GF-D8 (cell line): ENCODE measurements around the gene OLFML2A.
"Not testable (repeated sequence)": the region's sequence is repeated elsewhere in the genome, so short reads cannot be mapped to it uniquely, and the experiment has no call there.

Experiments used
- DNase-seq: peaks from one replicate; lab custom pipeline; 2025; lab: John Stamatoyannopoulos, UW

OLFML2A gene

GRCh38 chr9:124828489-124829333 is 51.8 kb downstream of the OLFML2A start:
- DNase-seq, result no peak

GRCh38 chr9:124829334-124829669 is 52.4 kb downstream of the OLFML2A start:
- DNase-seq, result no peak

GRCh38 chr9:124830593-124830992 is 53.7 kb downstream of the OLFML2A start:
- DNase-seq, result no peak

- DNase-seq, result peak; percentile 38
Measured at GRCh38 chr9:124831642-124832364, 54.9 kb downstream of the OLFML2A start.

GRCh38 chr9:124834591-124834990 is 57.7 kb downstream of the OLFML2A start:
- DNase-seq, result no peak

- DNase-seq, result no peak
Measured at GRCh38 chr9:124835026-124835557, 58.2 kb downstream of the OLFML2A start.

GRCh38 chr9:124838132-124838531 is 61.2 kb downstream of the OLFML2A start:
- DNase-seq, result not testable (repeated sequence)

- not testable (repeated sequence) for DNase-seq
Measured at GRCh38 chr9:124838567-124839275, 61.8 kb downstream of the OLFML2A start.

DNA sequence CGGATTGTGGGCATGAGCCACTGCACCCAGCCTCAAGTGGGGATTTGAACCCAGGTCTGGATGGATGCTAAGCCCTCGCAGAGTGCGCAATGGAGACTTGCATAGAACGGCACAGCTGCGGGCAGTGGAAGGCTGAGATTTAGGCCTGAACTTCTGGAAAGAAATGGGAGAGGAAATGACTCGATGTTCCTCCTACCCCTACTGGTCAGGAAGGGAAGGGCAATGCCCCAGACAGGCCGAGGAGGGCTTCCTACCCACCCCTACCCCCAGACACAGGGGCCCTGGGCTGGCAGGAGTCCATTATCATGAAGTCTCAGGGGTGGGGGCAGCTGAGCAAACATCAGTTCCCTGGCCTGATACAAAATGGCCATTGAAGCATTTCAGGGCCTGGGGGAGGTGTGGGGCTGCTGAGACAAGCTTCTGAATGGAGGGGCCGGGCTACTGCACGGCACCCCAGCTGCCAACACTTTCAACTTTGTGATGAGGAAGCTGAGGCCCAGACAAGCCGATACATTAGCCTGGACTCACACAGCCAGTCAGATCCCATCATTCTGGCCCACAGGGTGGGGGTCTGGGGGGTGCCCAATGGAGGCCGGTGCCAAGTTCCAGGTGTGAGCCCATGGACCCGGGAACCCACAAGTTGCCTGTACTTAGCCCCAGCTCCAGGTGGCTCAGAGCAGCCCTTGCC is 62.8 kb downstream of the OLFML2A start:
- no peak for DNase-seq

GRCh38 chr9:124840300-124840833 is 63.4 kb downstream of the OLFML2A start:
- no peak for DNase-seq

GRCh38 chr9:124841075-124841821 is 64.3 kb downstream of the OLFML2A start:
- DNase-seq, result no peak

DNA sequence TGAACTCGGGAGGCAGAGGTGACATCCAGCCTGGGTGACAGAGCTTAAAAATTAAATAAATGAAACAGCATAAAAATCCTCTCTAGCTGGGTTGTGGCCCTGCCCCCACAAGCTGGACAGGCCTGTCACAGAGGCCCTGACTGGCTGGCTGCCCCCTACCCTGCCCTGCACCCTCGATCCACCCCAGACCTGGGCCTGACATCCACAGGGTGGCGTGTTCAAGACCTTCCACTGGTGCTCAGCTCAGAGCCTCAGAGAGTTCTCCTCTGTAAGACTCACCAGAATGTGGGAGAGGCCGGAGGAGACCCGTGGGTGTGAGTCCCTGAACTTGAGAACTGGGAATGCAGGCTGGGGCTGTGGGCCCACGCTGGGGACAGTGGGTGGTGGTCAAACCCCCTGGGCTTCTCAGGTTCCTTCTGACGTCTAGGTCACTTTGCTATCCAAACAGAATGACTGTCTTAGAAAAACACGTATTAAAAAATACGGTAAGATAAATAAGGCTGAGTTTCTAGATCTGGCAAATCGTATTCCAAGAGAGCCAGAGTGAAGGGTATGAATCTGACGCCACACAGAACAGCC is 66.6 kb downstream of the OLFML2A start:
- no peak for DNase-seq

DNA sequence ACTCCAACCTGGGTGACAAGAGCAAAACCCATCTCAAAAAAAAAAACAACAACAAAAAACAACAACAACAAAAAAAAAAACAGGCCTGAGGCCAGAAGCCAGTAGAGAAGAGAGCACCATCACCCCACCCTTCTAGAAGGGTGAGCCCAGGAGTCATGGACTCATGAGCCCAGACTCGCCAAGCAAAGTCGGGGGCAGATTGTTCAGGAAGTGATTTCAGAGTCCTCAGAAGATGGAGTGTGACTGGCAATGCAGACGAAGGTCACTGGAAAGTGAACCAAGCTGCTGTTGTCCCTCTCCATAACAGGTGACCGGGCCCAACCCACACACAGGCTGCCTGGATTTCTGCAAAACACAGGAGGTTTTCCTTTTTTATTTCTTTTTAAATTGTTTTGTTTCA is 67.4 kb downstream of the OLFML2A start:
- no peak for DNase-seq

- DNase-seq, result not testable (repeated sequence)
Measured at GRCh38 chr9:124846467-124846866, 69.5 kb downstream of the OLFML2A start.

- no peak for DNase-seq
Measured at GRCh38 chr9:124846969-124847368, 70.0 kb downstream of the OLFML2A start.

DNA sequence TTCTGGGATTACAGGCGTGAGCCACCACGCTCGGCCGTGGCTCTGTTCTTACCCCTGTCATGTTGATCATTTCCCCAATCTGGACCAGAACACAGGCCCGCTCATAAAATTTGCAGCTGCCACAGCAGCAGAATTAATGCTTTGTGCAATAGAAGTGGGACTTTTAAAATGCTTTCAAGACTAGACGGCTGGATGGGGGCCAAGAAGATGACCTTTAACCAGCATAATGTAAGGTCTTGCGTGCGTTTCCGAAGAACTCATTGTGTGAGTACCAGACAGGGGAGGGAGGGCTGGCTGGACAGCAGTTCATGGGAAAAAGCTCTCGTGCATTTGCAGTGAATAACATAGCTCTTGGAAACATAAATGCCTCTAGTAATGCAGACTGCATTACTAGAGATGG is 72.9 kb downstream of the OLFML2A start:
- no peak for DNase-seq

- no peak for DNase-seq
Measured at GRCh38 chr9:124852121-124852828, 75.3 kb downstream of the OLFML2A start.

GRCh38 chr9:124852829-124853531 is 76.0 kb downstream of the OLFML2A start, which contains the start of gene WDR38:
WDR38 (plus strand) TSS chr9:124853460; CDS start chr9:124853532, 72 bp downstream.
- DNase-seq, result peak; percentile 18

DNA sequence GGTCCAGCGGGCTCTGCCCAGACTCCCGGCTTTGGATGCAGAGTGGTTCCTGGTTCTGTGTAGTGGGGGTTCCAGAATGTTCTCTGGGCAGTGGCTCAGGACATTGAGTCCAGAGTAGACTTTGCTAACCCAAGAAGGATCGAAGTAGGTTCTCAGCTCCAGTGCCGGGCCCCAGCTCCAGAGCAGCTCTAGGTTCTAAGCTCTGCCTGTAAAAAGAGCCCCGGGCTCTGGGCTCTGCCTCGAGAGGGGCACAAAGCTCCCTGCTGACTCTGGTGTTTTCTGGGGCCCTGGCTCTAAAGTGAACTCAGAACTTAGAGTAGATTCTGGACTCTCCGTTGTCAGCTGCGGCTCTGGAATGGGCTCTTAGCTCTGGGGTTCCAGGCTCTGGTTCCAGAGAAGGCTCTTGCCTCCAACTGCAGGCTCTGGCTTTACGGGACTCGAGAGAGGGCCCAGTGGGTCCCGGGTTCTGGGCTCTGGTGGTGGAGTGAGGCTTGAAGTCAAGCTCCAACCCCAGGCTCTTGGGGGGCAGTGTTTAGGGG is 76.7 kb downstream of the OLFML2A start:
- DNase-seq, result no peak
